Activated CD8-positive, alpha-beta T cell treated with anti-CD3 and anti-CD28 coated beads for 36 hours (primary cell): ENCODE results near the gene ACTG1. TPM values are rescaled to one million over a fixed set of nuclear protein-coding genes. Genes with fewer than 3 reads are reported as not detected.

Experiments used
- ATAC-seq: fragments of 200-7000 bp; cut with Tn5 transposase; one replicate; pipeline ENCODE4 v1.10.0; 2021; ENCODE audit warnings: mild to moderate bottlenecking, moderate library complexity
- CTCF ChIA-PET: fragments of 350-600 bp; sonication (Branson Sonifier 250); formaldehyde crosslinking; loops from one replicate; lab custom pipeline; 2021; ENCODE audit warnings: antibody characterized with exemption; lab: Charles Lee
- POLR2A ChIA-PET: fragments of 350-600 bp; sonication (Branson Sonifier 250); formaldehyde crosslinking; loops from one replicate; lab custom pipeline; 2021; ENCODE audit warnings: antibody characterized with exemption; lab: Charles Lee
- DNase-seq: peaks from one replicate; pipeline ENCODE4 v3.0.0-alpha.2; 2020
- H3K27ac Mint-ChIP-seq: one replicate; pipeline ENCODE4 v1.8.0; 2021; ENCODE audit warnings: mild to moderate bottlenecking, mixed read lengths
- H3K27me3 Mint-ChIP-seq: one replicate; pipeline ENCODE4 v1.8.0; 2021; ENCODE audit warnings: mixed read lengths
- H3K36me3 Mint-ChIP-seq: one replicate; pipeline ENCODE4 v1.8.0; 2021; ENCODE audit warnings: low read depth, mixed read lengths
- H3K4me1 Mint-ChIP-seq: one replicate; pipeline ENCODE4 v1.8.0; 2021; ENCODE audit warnings: low read depth, mixed read lengths
- H3K4me3 Mint-ChIP-seq: one replicate; pipeline ENCODE4 v1.8.0; 2021; ENCODE audit warnings: mild to moderate bottlenecking, moderate library complexity, mixed read lengths
- H3K9me3 Mint-ChIP-seq: one replicate; pipeline ENCODE4 v1.8.0; 2021; ENCODE audit warnings: mixed read lengths
- intact Hi-C: fragments of 100-400 bp; cut with micrococcal nuclease; formaldehyde crosslinking; loops from one replicate; pipeline ENCODE4 v1.10.0; 2022
- total RNA-seq, 2 experiments: library from RNA; stranded (reverse); gene quantifications; one replicate each; pipeline ENCODE4 v1.2.3, GENCODE V29; 2021
- TF ChIP-seq, protein P1 (sequence below): fragments of 200-600 bp; IDR thresholded peaks from one replicate; pipeline ENCODE4 v1.8.0; 2022; ENCODE audit warnings: antibody characterized with exemption, mild to moderate bottlenecking

The ACTG1 gene
- total RNA-seq, 2 experiments from 2014 or later: 4,606 to 4,756 TPM

DNA sequence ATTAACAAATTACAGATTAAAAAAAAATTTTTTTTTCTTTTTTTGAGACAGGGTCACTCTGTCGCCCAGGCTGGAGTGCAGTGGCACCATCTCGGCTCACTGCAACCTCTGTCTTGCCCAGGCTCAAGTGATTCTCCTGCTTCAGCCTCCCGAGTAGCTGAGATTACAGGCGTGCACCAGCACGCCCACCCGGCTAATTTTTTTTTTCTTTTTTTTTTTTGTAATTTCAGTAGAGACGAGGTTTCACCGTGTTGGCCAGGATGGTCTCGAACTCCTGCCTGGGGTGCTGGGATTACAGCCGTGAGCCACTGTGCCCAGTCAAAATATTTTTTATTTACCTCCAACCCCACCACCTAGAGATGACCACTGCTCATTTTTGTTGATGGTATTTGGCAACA is 25.5 kb downstream of the ACTG1 start:
- H3K36me3 Mint-ChIP-seq: no peaks in the 10 kb centered on the region
- no peaks in the 10 kb centered on the region for H3K9me3 Mint-ChIP-seq
- TF ChIP-seq, protein P1, sequence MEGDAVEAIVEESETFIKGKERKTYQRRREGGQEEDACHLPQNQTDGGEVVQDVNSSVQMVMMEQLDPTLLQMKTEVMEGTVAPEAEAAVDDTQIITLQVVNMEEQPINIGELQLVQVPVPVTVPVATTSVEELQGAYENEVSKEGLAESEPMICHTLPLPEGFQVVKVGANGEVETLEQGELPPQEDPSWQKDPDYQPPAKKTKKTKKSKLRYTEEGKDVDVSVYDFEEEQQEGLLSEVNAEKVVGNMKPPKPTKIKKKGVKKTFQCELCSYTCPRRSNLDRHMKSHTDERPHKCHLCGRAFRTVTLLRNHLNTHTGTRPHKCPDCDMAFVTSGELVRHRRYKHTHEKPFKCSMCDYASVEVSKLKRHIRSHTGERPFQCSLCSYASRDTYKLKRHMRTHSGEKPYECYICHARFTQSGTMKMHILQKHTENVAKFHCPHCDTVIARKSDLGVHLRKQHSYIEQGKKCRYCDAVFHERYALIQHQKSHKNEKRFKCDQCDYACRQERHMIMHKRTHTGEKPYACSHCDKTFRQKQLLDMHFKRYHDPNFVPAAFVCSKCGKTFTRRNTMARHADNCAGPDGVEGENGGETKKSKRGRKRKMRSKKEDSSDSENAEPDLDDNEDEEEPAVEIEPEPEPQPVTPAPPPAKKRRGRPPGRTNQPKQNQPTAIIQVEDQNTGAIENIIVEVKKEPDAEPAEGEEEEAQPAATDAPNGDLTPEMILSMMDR: no peak
- CTCF ChIA-PET: interaction anchor here (1.5 to 1.6 kb wide), 2 partner anchors 24 to 234 kb away, joined by 3 read pairs; no protein-coding TSS in a partner anchor
- H3K4me1 Mint-ChIP-seq: peaks cover 31% of the 10 kb centered on the region
- H3K27ac Mint-ChIP-seq: no peak overlapping the region
- no peak for ATAC-seq
- H3K4me3 Mint-ChIP-seq: peak overlapping the region; percentile 63
- intact Hi-C loops: loop anchor here (10.0 kb wide), 1 partner anchor 192 kb away; the partner anchor contains the start of gene SLC38A10
- H3K27me3 Mint-ChIP-seq: peaks cover 12% of the 10 kb centered on the region
- POLR2A ChIA-PET: interaction anchor here (1.2 to 4.2 kb wide), 4 partner anchors 12 to 29 kb away, joined by 5 to 33 read pairs (median 16); partner anchors contain the start of gene ACTG1
- DNase-seq: no peak

DNA sequence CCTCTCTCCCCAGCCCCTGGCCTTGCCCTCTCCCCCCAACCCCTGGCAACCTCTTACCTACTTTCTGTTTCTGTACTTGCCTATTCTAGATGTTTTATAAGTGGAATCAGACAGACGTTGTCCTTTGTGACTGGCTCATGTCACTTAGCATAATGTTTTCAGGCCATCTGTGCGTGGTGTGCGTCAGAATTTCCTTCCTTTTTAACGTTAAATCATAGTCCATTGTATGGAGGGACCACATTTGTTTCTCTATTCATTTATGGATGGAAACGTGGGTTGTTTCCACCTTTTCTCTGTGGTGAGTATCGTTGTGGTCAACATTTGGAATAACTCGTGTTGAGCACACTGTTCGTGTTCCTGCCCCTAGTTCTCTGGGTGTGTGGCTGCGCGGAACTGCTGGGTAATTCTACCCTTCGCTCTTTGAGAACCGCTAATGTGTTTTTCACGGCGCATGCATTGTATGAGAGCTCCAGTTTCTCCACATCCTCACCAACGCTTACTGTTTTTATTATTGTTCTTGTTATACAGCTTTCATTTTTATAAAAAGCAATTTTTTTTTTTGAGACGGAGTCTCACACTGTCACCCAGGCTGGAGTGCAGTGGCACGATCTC is 26.3 kb downstream of the ACTG1 start:
- Mint-ChIP-seq H3K9me3 (no peaks in the 10 kb centered on the region), H3K4me1 (peaks cover 35% of the 10 kb centered on the region), H3K27me3 (peaks cover 17% of the 10 kb centered on the region), H3K27ac (no peak overlapping the region), H3K36me3 (no peaks in the 10 kb centered on the region), H3K4me3 (no peak overlapping the region)
- CTCF ChIA-PET: interaction anchor here (1.5 to 1.9 kb wide), 3 partner anchors 25 to 233 kb away, joined by 3 to 9 read pairs (median 3); no protein-coding TSS in a partner anchor
- DNase-seq (peak; percentile 60), ATAC-seq (no peak)
- intact Hi-C loops: loop anchor here (10.0 kb wide), 1 partner anchor 192 kb away; the partner anchor contains the start of gene SLC38A10
- POLR2A ChIA-PET: interaction anchor here (1.1 to 4.2 kb wide), 2 partner anchors 26 to 227 kb away, joined by 3 to 33 read pairs; partner anchors contain the start of gene ACTG1
- TF ChIP-seq, protein P1: no peak

DNA sequence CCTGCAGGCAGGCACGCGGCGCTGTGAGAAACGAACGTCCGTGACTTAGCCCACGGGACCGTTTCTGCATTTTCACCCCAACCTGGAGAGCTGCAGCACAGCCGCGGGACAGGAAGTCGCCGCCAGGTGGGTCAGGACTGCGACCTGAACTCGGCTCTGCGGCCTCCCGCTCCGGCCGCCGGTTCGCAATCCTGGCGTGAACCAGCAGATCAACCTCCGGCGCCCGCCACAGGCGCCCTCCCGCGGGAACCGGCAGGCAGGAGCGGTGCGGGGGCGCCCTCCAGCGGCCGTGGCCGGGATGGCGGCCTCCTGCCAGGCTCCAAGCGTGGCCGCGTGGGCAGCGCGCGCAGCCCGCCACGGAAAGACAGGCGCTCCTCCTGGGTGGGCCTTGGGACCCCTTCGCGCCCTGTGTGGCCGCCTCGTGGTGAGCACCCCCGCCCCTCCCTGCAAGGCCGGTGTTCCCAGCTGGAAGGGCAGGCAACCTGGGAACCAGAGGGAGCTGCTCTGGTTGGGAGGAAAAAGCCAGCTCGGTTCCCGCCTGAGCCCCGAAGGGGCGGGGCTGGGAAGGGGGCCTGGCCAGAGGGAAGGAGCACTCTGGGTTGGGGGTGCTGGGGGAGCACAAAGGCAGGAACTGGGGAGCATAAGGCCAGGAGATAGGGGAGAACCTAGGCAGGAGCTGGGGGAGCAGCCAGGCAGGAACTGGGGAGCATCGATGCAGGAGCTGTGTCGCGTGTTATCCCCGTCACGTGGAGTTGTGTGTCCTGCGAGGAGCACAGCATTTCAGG is 28.2 kb downstream of the ACTG1 start:
- peaks cover 24% of the 10 kb centered on the region for H3K27me3 Mint-ChIP-seq
- peak; percentile 61 for ATAC-seq
- peak overlapping the region; percentile 21 for H3K4me3 Mint-ChIP-seq
- H3K36me3 Mint-ChIP-seq: no peaks in the 10 kb centered on the region
- CTCF ChIA-PET: interaction anchor here (0.6 to 4.3 kb wide), 37 partner anchors 10 to 341 kb away, joined by 3 to 47 read pairs (median 4); partner anchors contain the start of genes BAHCC1, FAAP100, NDUFAF8 and SLC38A10
- no peak overlapping the region for H3K27ac Mint-ChIP-seq
- TF ChIP-seq, protein P1: peak; percentile 98
- POLR2A ChIA-PET: interaction anchor here (0.6 to 2.9 kb wide), 9 partner anchors 14 to 245 kb away, joined by 3 to 8 read pairs (median 4); partner anchors contain the start of genes FAAP100, NDUFAF8, SLC38A10 and TEPSIN
- DNase-seq: peak; percentile 90
- H3K9me3 Mint-ChIP-seq: no peaks in the 10 kb centered on the region
- peaks cover 28% of the 10 kb centered on the region for H3K4me1 Mint-ChIP-seq
- intact Hi-C loops: loop anchor here (5.0 to 10.0 kb wide), 2 partner anchors 190 to 232 kb away; partner anchors contain the start of gene SLC38A10

DNA sequence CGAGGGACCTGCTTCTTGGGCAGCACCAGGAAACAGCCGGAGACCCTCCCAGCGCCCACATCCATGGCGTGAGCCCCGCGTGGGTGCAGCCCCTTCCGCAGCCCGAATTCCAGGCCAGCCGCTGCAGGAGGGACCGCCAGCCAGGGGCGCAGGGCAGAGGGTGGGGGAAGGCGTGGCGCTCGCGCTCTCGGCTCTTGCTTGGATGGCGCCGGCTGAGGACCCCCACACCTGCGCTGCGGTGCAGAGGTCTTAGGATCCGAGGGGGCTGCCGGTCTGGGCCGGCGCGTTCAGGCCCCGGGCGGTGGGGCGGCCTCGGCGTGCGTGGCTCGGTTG is 28.8 kb downstream of the ACTG1 start:
- ATAC-seq: no peak
- peaks cover 24% of the 10 kb centered on the region for H3K27me3 Mint-ChIP-seq
- H3K27ac Mint-ChIP-seq: no peak overlapping the region
- intact Hi-C loops: loop anchor here (5.0 to 10.0 kb wide), 2 partner anchors 189 to 232 kb away; partner anchors contain the start of gene SLC38A10
- no peak for DNase-seq
- TF ChIP-seq, protein P1: no peak
- H3K9me3 Mint-ChIP-seq: no peaks in the 10 kb centered on the region
- no peaks in the 10 kb centered on the region for H3K36me3 Mint-ChIP-seq
- no peak overlapping the region for H3K4me3 Mint-ChIP-seq
- H3K4me1 Mint-ChIP-seq: peaks cover 27% of the 10 kb centered on the region
- POLR2A ChIA-PET: interaction anchor here (1.0 to 2.9 kb wide), 2 partner anchors 27 to 245 kb away, joined by 4 to 8 read pairs; partner anchors contain the start of genes NDUFAF8 and TEPSIN
- CTCF ChIA-PET: interaction anchor here (1.2 to 4.3 kb wide), 14 partner anchors 10 to 244 kb away, joined by 3 to 47 read pairs (median 8); partner anchors contain the start of genes BAHCC1, FAAP100, NDUFAF8 and SLC38A10
